ENCODE results near the gene PC. TPM values are rescaled to one million over a fixed set of nuclear protein-coding genes. Genes with fewer than 3 reads are reported as not detected.
A peak's percentile ranks its signal among the peaks of the same experiment; 100 is the strongest.

Gene PC
- total and polyA plus RNA-seq, 2 experiments from 2014 or later: 18.3 to 21.7 TPM

GRCh38 chr11:66906061-66906733, 52.0 kb downstream of the PC start:
- H3K79me2 ChIP-seq (replicated peaks; ENCODE audit: insufficient read depth): no peaks in the 10 kb centered on the region
- H3K4me1 ChIP-seq (ENCODE audit: insufficient read depth): peaks cover 14% of the 10 kb centered on the region; the same call in 1 of the 2 replicates
- peak; percentile 85 for ATAC-seq
- H3K27me3 ChIP-seq (ENCODE audit: insufficient read depth): no peaks in the 10 kb centered on the region
- Mint-ChIP-seq H3K9me3 (no peaks in the 10 kb centered on the region), H3K36me3 (ENCODE audit: low read depth) (no peaks in the 10 kb centered on the region), H3K27ac (peak overlapping the region; percentile 83), H3K27me3 (ENCODE audit: insufficient read depth, low read depth, poor library complexity) (peaks cover 11% of the 10 kb centered on the region), H3K4me1 (peaks cover 44% of the 10 kb centered on the region), H3K4me3 (no peak overlapping the region)
- 0 out of 2 replicates have a peak overlapping the region, but pooled peaks have one; percentile 55 for H3K27ac ChIP-seq (ENCODE audit: low read depth)
- DNase-seq (ENCODE audit: low spot score): no peak
- H3K9me2 ChIP-seq (ENCODE audit: insufficient read depth): no peaks in the 10 kb centered on the region
- H3K4me2 ChIP-seq: peak overlapping the region; percentile 49
- H2AFZ ChIP-seq: no peak overlapping the region
- no peaks in the 10 kb centered on the region for H3F3A ChIP-seq (replicated peaks; ENCODE audit: low read depth)
- H4K20me1 ChIP-seq (replicated peaks; ENCODE audit: insufficient read depth): no peaks in the 10 kb centered on the region
- TF ChIP-seq EZH2phosphoT487 (IDR thresholded peaks at IDR 0.05; ENCODE audit: unreplicated experiment) (no peak), STAT1 (IDR thresholded peaks at IDR 0.05; ENCODE audit: unreplicated experiment) (no peak), ZNF462 (CRISPR knock-in tag; IDR thresholded peaks at IDR 0.05) (no peak), ETS1 (IDR thresholded peaks at IDR 0.05) (no peak), JUNB (IDR thresholded peaks at IDR 0.05; ENCODE audit: unreplicated experiment) (no peak), NANOG (IDR thresholded peaks at IDR 0.05; ENCODE audit: borderline replicate concordance) (no peak), CTCF (conservative IDR thresholded peaks at IDR 0.05; ENCODE audit: low read depth in 2 of 2) (no peak), EZH2 (IDR thresholded peaks at IDR 0.05; ENCODE audit: low read depth, unreplicated experiment) (no peak), ZNF114 (CRISPR knock-in tag; IDR thresholded peaks at IDR 0.05) (no peak), ZNF331 (CRISPR knock-in tag; IDR thresholded peaks at IDR 0.05; ENCODE audit: low read depth) (no peak), REST (IDR thresholded peaks at IDR 0.05; ENCODE audit: unreplicated experiment) (no peak), CREB1 (CRISPR knock-in tag; IDR thresholded peaks at IDR 0.05; ENCODE audit: low read depth) (no peak), POLR2AphosphoS5 (IDR thresholded peaks at IDR 0.05; ENCODE audit: low read depth) (no peak)
- H3K36me3 ChIP-seq (ENCODE audit: insufficient read depth): no peaks in the 10 kb centered on the region
- no peak overlapping the region for H3K4me3 ChIP-seq
